ENCODE measurements around the gene ITPK1.
"Not testable (repeated sequence)": the region's sequence is repeated elsewhere in the genome, so short reads cannot be mapped to it uniquely, and the experiment has no call there.

Gene ITPK1

GRCh38 chr14:93131257-93131820 lies 15.6 kb upstream of the ITPK1 start:
- not testable (repeated sequence) for DNase-seq (ENCODE audit: low read depth in 3 of 3, low spot score in 1 of 3)

GRCh38 chr14:93128725-93129459 lies 13.2 kb upstream of the ITPK1 start:
- no peak for DNase-seq (ENCODE audit: low read depth in 3 of 3, low spot score in 1 of 3)

GRCh38 chr14:93126111-93126510 lies 10.4 kb upstream of the ITPK1 start:
- DNase-seq (ENCODE audit: low read depth in 3 of 3, low spot score in 1 of 3): no peak

GRCh38 chr14:93122826-93123225 lies 7.1 kb upstream of the ITPK1 start:
- no peak for DNase-seq (ENCODE audit: low read depth in 3 of 3, low spot score in 1 of 3)

GRCh38 chr14:93121030-93121834 lies 5.5 kb upstream of the ITPK1 start:
- DNase-seq (ENCODE audit: low read depth in 3 of 3, low spot score in 1 of 3): no peak

- DNase-seq (ENCODE audit: low read depth in 3 of 3, low spot score in 1 of 3): no peak
Observed at GRCh38 chr14:93120517-93120916, 4.8 kb upstream of the ITPK1 start.

- DNase-seq (ENCODE audit: low read depth in 3 of 3, low spot score in 1 of 3): no peak
Observed at GRCh38 chr14:93116676-93117200, 1.0 kb upstream of the ITPK1 start.

- peak; percentile 51 to 78 (median 72) for DNase-seq (ENCODE audit: low read depth in 3 of 3, low spot score in 1 of 3)
Observed at GRCh38 chr14:93115069-93115820, 480 bp downstream of the ITPK1 start.

GRCh38 chr14:93114713-93115068 lies 1.0 kb downstream of the ITPK1 start:
- DNase-seq (ENCODE audit: low read depth in 3 of 3, low spot score in 1 of 3): no peak

- no peak for DNase-seq (ENCODE audit: low read depth in 3 of 3, low spot score in 1 of 3)
Observed at GRCh38 chr14:93114068-93114710, 1.5 kb downstream of the ITPK1 start.

GRCh38 chr14:93113678-93114067 lies 2.1 kb downstream of the ITPK1 start:
- DNase-seq (ENCODE audit: low read depth in 3 of 3, low spot score in 1 of 3): no peak

- DNase-seq (ENCODE audit: low read depth in 3 of 3, low spot score in 1 of 3): peak; percentile 44 to 61 (median 54)
Observed at GRCh38 chr14:93112891-93113677, 2.6 kb downstream of the ITPK1 start.

- DNase-seq (ENCODE audit: low read depth in 3 of 3, low spot score in 1 of 3): not testable (repeated sequence)
Observed at GRCh38 chr14:93111541-93111940, 4.2 kb downstream of the ITPK1 start.

GRCh38 chr14:93110856-93111419 lies 4.8 kb downstream of the ITPK1 start:
- DNase-seq (ENCODE audit: low read depth in 3 of 3, low spot score in 1 of 3): no peak

GRCh38 chr14:93109572-93110481 lies 5.9 kb downstream of the ITPK1 start:
- no peak for DNase-seq (ENCODE audit: low read depth in 3 of 3, low spot score in 1 of 3)

- no peak for DNase-seq (ENCODE audit: low read depth in 3 of 3, low spot score in 1 of 3)
Observed at GRCh38 chr14:93108105-93108504, 7.6 kb downstream of the ITPK1 start.

GRCh38 chr14:93107453-93107852 lies 8.3 kb downstream of the ITPK1 start:
- no peak for DNase-seq (ENCODE audit: low read depth in 3 of 3, low spot score in 1 of 3)

GRCh38 chr14:93106541-93107156 lies 9.1 kb downstream of the ITPK1 start:
- no peak for DNase-seq (ENCODE audit: low read depth in 3 of 3, low spot score in 1 of 3)

All from stimulated activated CD4-positive, alpha-beta T cell treated with anti-CD3 and anti-CD28 coated beads, TNF-alpha, amount 100 ng/mL, for 1 hour (primary cell).